ENCODE data around the gene SFT2D3. TPM values are rescaled to one million over a fixed set of nuclear protein-coding genes. Genes with fewer than 3 reads are reported as not detected.

The SFT2D3 gene
- total and polyA plus RNA-seq, 9 of the 15 experiments (the other 6 are each of a cell fraction or from before 2014, with no cell fraction given): 7.5 to 9.9 (median 8.9) TPM; not detected in 2

- TF ChIP-seq ZFX (CRISPR knock-in tag; IDR thresholded peaks at IDR 0.05) (peak; percentile 70), ZNF232 (CRISPR knock-in tag; IDR thresholded peaks at IDR 0.05) (0 out of 2 replicates have a peak, but pooled peaks have one; percentile 57), ZFP91 (CRISPR knock-in tag; IDR thresholded peaks at IDR 0.05) (no peak), VEZF1 (CRISPR knock-in tag; IDR thresholded peaks at IDR 0.05) (peak; percentile 35), ZNF584 (CRISPR knock-in tag; IDR thresholded peaks at IDR 0.05; ENCODE audit: low read depth) (peak; percentile 41; the same call in 1 of the 2 replicates), MIER1 (IDR thresholded peaks at IDR 0.05; ENCODE audit: low read depth) (no peak), CHD7 (IDR thresholded peaks at IDR 0.05; ENCODE audit: low read depth, low read length) (no peak), ZNF561 (CRISPR knock-in tag; conservative IDR thresholded peaks at IDR 0.05) (no peak), RNF219 (CRISPR knock-in tag; IDR thresholded peaks at IDR 0.05) (no peak), EHMT2 (IDR thresholded peaks at IDR 0.05) (no peak)
These were observed 526 bp downstream of the SFT2D3 start (continued) for GRCh38 chr2:127701651-127702394.

All from K562 (cell line).